Fibroblast of skin of abdomen (primary cell): Measurements from ENCODE around the gene PLA1A. TPM values are rescaled to one million over a fixed set of nuclear protein-coding genes. Genes with fewer than 3 reads are reported as not detected.
"Not testable (repeated sequence)": the region's sequence is repeated elsewhere in the genome, so short reads cannot be mapped to it uniquely, and the experiment has no call there.

Source experiments
- DNase-seq: peaks from one replicate; pipeline ENCODE4 v3.0.0-alpha.2; 2013
- polyA plus RNA-seq, 2 experiments: library from polyadenylated mRNA; unstranded; fragments of 120-200 nt; gene quantifications; one replicate each; pipeline ENCODE4 v1.2.1, GENCODE V29; 2013; ENCODE audit not compliant: insufficient read length in 2 of 2

PLA1A gene, protein sequence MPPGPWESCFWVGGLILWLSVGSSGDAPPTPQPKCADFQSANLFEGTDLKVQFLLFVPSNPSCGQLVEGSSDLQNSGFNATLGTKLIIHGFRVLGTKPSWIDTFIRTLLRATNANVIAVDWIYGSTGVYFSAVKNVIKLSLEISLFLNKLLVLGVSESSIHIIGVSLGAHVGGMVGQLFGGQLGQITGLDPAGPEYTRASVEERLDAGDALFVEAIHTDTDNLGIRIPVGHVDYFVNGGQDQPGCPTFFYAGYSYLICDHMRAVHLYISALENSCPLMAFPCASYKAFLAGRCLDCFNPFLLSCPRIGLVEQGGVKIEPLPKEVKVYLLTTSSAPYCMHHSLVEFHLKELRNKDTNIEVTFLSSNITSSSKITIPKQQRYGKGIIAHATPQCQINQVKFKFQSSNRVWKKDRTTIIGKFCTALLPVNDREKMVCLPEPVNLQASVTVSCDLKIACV
- polyA plus RNA-seq (2013, experiment 1 of 2; ENCODE audit: insufficient read length): not detected
- not detected for polyA plus RNA-seq (2013, experiment 2 of 2; ENCODE audit: insufficient read length)

DNA sequence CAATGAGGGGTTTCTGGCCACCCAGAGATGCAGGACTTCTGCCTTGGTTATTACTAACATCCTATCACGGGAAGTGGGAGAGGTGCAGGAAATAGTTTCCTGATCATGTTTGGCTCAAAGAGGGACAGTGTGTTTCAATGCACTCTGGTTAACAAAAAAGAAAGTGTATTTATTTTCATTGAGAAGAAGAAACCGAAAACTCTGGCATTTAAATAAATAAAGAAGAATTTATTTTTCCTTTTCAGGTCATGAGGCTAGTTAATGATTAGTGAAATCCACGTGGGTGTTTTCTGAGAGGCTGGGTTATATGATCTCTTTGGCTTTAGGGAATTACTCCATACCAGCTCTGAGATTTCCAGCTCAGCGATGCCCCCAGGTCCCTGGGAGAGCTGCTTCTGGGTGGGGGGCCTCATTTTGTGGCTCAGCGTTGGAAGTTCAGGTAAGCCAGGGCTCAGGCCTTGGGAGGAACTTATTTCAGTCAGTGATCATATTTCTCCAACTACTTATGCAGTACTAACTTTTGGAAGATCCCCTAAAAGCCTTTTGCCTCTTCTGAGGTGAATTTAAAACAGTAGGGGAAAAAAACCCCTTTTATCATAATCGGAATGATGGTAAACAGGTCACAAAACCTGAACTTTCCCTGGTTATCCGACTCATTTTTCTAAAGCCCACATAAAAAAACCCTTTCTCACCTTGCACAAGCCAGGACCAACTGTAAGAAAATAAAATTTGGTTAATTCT lies at the start of gene PLA1A:
PLA1A (plus strand) TSS at position 338 of the 741 bp plus-strand sequence; CDS start at position 367, 29 bp downstream.
- no peak for DNase-seq

DNA sequence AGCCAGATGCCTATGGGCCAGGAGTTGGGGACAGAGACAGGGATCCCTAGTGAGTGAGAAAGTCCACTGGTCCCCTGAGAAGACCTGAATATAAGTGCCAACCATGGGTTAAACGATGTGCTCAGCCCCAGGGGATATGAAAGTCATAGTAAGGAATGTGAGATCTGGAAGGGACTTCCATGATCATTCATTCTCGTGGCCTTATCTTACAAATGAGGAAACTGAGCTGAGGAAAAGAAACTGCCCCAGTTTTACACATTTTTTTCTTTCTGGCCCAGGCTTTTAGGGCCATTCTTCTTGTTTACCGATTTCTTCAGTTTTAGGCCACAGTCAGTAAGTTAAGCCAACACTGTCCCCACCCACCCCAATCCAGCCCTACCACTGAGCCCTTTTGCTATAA lies 49.3 kb upstream of the PLA1A start:
- no peak for DNase-seq

DNA sequence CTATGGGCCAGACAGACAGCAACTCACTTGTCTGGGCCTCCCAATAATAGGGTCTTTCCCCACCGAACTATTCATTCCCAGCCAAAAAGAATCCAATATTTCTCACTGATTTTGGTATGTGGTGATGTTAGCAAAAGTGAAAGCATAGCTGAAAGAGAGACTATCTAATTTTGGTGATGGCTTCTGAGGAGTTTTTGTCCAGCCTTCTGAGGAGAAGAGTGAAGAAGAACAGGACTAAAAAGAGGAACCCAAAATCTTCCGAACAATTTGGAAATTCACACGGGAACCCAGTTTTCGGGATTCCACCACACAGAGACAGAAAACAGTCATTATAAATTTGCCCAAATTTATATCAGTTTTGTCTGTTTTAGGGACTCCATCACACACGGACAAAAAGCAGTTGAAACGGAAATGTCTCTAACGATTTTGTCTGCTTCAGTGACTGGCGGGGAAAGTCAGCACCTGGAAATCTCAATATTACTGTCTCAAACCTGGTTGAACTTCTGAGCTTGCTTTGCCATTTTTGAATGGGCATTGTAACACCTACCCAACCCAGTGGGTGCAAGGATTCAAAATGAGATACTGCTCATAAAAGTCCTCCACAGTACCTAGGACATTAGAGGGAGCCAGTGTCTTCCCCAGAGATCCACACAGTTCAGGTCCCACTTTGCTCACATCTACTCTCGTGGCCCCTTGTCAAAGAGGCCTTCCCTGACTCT lies 47.3 kb upstream of the PLA1A start:
- peak; percentile 2 for DNase-seq

DNA sequence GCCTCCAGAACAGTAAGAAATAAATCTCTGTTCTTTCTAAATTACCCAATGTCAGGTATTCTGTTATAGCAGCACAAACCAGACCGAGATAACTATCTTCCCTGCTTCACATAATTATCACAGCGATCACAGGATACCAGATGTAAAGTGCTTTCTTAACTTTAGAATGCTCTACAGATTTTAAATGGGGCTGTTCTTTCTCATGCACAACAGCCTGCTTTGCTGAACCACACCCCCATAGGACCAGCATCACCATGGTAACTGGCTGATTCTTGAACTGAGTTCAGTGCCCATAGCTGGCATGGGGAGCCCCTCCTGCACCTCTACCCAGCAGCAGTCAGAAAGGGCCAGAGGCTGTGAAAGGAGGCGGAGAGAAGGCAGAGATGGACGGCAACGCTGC lies 46.1 kb upstream of the PLA1A start:
- no peak for DNase-seq

DNA sequence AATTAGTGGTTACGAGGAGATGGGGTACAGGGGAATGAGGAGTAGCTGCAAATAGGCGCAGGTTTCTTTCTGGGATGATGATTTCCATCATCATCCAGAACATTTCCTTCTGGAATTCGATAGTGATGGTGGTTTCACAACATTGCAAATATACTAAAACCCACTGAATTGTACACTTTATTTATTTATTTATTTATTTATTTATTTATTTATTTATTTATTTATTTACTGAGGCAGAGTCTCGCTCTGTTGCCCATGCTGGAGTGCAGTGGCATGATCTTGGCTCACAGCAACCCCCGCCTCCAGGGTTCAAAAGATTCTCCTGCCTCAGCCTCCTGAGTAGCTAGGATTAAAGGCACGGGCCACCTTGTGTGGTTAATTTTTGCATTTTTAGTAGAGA lies 44.8 kb upstream of the PLA1A start:
- DNase-seq: not testable (repeated sequence)

DNA sequence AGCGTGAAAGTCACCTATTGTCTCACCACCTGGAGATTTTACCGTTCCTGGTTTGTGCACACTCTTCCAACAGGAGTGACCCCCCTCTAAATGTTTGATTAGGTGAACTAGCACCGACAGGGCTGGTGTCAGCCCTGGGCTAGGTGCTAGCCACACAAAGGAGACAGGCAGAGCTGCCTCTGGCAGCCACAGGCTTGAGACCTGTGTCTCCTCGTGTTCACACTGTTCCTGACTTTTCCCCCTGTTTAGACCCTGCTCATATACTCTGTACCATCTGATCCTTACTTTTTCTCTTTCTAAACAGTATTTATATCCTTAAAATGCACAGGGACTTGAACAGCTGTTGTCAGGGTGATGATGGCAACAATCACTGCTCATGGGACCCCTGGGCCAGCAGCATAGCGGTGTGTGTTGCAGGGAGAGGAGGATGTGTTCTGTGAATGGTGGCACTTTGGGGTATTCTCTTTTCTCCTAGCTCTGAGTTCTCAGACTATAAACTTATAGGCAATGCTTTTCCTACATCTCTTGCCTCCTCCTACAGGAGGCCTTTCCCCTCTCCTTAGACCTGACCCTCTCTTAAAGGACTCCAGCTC lies 43.8 kb upstream of the PLA1A start:
- no peak for DNase-seq

DNA sequence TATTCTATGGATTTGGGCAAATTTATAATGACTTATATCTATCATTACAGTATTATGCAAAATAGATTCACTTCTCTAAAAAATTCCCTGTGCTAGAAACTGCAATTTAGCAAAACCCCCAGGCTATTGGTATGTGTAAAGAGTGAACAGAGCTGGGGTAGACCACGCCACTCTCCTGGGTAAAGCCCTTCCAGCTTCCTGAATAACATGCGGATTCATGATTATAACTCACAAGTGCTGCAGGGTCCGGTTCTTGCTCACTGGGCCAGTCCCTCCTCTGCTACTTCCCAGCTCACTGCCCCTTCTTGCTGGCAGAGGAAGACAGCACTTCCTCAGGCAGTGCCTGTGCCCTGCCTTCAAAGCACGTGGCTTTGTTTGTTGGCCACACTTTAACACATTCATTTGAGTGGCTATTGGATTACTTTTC lies 42.4 kb upstream of the PLA1A start:
- DNase-seq: no peak

DNA sequence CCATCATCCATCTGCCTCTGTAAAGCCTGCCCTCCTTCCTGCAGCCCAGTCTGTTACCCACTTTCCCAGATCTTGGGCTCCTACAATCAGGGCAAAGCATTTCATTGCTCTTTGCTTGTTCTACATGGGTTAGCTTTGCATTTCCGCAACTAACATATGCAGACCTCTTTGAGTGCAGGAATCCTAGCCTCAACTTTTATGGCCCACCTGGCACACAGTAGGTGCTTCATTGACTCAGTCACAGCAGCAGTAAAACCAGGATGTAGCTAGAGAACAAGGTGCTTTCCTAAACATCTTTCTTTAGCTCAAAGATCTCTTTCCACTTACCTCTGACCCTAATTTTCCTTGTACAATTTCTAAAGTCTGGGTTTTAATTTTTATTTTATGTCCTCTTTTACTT lies 41.8 kb upstream of the PLA1A start:
- no peak for DNase-seq

DNA sequence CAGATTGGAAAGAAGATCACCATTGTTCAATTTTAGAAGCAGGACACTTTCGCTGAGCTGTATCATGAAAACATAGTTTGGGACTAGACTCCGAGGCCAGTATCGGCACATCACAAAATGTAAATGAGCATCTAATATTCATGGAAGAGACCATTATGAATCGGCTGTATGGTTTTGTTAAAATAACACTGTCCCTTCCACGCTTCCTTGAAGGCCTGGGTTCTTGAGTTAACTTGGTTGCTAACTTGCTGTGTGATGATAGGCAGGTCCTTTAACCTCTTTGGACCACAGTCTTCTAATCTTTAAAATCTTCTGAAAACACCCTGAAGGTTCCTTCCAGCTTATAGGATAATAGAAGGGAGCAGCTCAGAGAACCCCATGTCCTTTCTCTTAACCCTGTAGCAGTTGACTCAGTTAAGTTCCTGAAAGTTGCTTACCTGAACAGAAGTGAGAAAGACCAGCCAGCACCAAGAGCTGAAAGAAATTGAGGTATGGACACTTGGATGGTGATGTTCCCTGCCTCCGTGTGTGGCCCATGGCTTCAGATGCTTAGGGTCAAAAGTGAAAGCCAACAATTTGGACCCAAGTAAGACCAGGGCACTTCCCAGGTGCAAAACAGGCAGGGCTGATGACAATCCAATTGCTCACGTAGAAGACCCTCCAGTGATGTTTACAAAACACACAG lies 40.4 kb upstream of the PLA1A start:
- DNase-seq: no peak

DNA sequence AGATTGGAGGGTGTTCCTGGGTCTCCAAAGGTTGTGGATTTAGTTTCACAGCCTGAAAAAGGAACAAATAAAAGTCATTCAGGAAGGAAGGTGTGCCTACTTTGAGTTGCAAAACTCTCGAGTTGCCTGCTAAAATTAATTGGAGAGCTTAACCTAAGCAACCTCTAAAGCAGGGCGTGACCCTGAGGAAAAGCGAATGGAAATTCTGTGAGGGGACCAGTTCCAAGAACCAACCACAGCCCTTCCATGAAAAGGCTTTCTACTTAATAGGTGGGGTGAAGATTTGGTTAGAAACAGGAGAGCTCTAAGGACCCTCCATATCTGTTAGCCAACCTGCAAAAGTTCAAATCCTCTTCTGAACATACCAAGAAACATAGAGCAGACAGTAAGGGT lies 39.8 kb upstream of the PLA1A start:
- no peak for DNase-seq

DNA sequence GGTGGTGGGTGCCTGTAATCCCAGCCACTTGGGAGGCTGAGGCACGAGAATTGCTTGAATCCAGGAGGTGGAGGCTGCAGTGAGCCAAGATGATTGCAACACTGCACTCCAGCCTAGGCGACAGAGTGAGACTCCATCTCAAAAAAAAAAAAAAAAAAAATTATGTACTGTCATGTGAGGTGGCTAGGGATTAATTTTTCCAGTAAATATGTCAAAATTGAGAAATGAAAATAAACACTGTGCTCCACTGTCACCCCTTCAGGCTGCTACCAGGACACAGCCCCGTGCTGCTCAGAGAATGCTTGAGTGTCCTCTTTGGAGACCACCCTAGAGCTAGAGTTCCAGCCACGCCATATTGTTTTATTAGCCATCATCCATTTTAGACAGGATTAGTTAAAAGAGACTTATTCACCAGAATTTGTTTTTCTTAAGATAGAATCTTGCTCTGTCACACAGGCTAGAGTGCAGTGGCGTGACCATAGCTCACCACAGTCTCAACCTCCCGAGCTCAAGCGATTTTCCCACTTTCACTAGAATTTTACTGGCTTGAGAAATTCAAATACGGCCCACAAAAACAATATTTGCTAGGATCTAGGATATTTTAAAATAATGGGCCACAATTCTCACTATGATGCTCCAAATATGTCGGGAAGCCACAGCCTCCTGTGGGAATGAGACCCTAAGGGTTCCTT lies 38.9 kb upstream of the PLA1A start:
- no peak for DNase-seq

DNA sequence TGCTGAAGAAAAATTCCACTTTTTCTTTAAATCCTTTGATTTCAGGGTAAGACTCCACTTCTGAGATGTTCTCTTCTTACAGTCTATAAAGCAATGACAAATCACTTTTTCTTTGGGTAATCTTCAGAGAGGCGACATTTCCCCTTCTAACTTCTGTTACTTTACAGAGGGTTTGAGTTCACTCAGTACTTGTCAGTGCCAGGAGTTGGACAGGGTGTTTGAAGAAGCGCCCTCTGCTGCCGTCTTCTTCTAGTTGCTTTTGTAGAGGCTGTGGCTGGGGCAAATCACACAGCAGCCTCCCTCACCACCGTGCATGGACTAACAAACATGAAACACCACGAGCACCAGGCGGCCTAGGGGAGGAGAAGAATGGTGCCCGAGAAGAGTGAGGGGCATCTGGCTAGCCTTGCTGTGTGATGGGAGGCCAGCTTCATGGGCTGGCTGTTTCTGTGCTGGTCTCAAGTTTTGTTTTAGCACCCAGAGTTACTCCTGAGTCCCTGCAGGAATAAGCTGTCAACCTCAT lies 38.2 kb upstream of the PLA1A start, which contains the start of gene CD80:
CD80 (minus strand) TSS at position 174 of the 523 bp plus-strand sequence. CDS start 1,886 bp downstream, outside the sequence.
- DNase-seq: peak; percentile 28

DNA sequence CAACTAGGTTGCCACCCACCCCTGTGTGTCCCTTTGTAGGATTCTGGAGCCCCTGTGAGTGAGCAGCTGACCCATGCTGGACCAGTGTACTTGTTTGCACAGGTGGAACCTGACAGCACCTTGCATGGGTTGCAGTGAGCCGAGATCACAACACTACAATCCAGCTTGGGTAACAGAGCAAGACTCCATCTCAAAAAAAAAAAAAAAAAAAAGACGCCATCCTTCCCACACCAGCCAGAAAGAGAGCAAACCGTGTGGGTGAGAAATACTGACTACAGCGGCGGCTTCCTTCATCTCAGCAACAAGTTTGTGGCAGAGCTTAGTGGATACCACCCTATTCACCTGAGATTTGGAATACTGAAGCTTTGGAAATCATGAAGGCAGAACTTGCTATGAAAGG lies 37.5 kb upstream of the PLA1A start:
- DNase-seq: no peak

DNA sequence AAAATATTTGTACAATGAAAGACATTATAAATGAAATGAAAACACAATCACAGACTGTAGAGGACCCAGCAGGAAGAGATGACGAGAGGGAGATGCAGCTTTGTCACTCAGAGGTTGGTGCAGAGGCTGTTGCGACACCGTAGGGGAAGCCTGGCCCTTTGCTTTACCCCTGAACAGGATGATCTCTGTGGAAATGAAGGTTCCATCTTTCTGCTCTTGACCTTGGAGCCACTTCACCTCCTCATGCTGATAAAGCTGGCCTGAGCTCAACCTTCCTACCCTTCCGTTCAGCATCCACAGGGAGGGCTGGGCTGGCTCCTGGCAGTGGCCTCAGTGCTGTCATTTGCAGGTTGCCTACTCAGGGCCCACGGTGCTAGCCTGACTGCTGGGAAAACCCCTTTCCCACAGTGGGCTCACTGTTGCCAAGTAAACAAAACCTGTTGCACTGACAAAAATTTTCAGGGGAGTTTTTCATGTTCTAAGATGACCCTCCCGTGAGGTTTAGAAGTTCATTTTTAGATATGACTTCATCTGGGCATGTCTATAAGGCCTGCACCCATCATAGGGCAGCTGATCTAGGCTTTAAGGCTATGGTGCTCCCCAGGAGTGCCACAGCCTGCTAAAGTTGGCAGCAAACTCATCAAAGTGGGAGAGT lies 35.3 kb upstream of the PLA1A start:
- DNase-seq: no peak

DNA sequence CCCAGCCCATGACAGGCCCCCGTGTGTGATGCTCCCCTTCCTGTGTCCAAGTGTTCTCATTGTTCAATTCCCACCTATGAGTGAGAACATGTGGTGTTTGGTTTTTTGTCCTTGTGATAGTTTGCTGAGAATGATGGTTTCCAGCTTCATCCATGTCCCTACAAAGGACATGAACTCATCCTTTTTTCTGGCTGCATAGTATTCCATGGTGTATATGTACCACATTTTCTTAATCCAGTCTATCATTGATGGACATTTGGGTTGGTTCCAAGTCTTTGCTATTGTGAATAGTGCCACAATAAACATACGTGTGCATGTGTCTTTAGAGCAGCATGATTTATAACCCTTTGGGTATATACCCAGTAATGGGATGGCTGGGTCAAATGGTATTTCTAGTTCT lies 34.4 kb upstream of the PLA1A start:
- DNase-seq: not testable (repeated sequence)

DNA sequence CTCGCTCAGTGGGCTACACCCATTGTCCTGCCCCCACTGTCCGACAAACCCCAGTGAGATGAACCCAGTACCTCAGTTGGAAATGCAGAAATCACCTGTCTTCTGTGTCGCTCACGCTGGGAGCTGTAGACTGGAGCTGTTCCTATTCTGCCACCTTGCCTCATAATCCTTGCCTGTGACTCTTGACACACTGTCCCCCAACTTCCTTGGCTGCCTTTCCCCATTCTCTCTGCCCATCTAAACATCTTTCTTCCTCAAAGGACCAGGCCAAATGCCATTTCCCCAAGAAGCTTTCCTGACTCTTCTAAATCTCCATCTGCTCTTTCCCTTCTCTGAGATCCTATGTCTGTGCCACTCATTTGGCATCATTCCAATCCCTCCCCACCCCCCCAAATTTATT lies 28.5 kb upstream of the PLA1A start:
- no peak for DNase-seq

DNA sequence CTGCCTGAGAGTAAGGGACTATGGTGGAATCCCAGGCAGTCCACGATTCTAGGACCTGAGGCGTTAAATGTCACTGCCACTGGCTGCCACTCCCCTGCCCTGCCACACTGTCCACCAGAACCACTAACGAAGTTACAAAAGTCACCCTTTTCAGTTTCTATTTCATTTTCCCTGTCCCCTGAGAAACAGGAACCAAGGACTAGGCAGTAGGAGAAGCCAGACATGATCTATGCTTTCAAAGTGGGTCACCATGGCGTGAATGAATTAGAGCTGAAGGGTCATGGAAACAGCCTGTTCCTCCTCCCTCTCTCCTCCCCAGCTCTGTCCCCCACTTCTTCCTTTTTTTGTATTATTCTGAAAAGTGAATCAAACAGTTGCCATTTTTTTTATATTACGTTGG lies 27.5 kb upstream of the PLA1A start:
- DNase-seq: no peak

DNA sequence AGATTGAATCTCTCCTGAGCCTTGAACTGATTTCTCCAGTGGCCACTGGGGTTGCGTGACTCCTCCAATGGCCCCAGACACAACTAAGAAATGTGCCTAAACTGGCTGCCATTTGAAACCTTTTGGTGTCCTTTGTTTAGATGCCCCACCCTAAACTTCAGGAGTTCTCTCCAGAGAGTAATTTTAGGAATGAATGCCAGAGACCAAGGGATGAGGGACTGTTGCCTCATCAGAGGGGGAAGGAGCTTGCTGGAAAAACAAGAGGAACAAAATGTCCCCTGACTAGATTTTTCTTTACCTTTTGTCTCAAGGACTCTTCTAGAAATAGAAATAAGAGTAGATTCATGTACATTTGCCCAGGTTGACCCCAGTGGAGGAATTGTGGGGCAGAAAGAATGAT lies 26.5 kb upstream of the PLA1A start:
- DNase-seq: no peak

DNA sequence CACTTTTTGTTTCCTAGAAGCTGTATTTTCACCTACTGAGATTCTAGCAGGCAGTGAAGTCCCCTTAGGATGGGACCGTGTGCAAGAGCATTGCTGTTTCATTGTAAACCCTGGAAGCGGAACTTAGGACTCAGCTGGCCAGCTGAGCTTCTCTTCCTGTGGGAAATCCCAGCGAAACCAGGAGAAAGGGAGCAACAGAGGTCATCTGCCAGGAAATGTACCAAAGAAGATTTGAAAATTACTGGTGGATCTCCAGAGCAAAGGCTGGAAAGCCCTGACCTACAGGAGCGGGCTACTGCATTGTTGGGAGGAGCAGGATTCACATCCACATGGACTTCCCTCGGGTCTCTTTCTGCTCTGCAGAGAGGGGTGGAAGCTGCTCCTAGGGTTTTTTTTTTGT lies 26.0 kb upstream of the PLA1A start:
- no peak for DNase-seq

DNA sequence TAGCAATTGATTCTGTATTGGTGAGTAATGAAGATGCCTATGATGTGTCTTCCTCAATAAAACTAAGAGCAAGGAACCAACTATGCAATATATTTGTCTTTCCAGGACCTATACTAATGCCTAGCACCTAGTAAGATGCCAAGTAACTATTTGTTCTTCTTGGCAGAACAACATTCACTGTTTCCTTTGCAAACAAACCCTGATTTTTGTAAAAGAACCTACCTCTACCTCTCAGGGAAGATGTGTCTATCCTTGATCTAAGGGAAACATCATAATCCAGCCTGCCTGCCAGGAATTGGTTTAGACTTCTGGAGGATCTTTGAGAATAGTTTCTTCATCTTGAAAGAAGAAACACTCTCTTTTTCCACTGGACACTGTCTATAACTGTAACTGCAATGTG lies 22.2 kb upstream of the PLA1A start:
- DNase-seq: no peak
